Measurements from ENCODE around the gene PCDHGA6. TPM values are rescaled to one million over a fixed set of nuclear protein-coding genes. Genes with fewer than 3 reads are reported as not detected.

PCDHGA6 gene
- total RNA-seq, 1 experiment from 2014 or later, result 0.07 TPM

GRCh38 chr5:141399555-141400258, 26.0 kb downstream of the PCDHGA6 start:
- H3K27me3 ChIP-seq (ENCODE audit: insufficient read depth, low read length), result no peaks in the 10 kb centered on the region
- no peaks in the 10 kb centered on the region for H3K36me3 ChIP-seq (ENCODE audit: control insufficient read depth in 1 of 2, insufficient read depth in 2 of 2, low read length in 2 of 2)
- intact Hi-C loops (cut with micrococcal nuclease), result no loop called here
- H3K4me3 ChIP-seq (replicated peaks in 1 of 2; ENCODE audit: low read depth in 1 of 2, low read length in 2 of 2), result no peak overlapping the region
- CTCF ChIA-PET, result no interaction called here
- no peak for DNase-seq (ENCODE audit: low read depth, low spot score)
- no peaks in the 10 kb centered on the region for H4K20me1 ChIP-seq (ENCODE audit: insufficient read depth)
- no TSS peak for BruUV-seq (replicated peaks)
- TF ChIP-seq TCF7L2 (IDR thresholded peaks at IDR 0.05; ENCODE audit: borderline replicate concordance, extremely low read depth, insufficient read depth, insufficient read length) (no peak), ATF3 (IDR thresholded peaks at IDR 0.05) (no peak), EZH2phosphoT487 (IDR thresholded peaks at IDR 0.05; ENCODE audit: borderline replicate concordance) (no peak), EZH2 (IDR thresholded peaks at IDR 0.05) (no peak), RAD21 (IDR thresholded peaks at IDR 0.05; ENCODE audit: low read depth) (no peak), CTCF (IDR thresholded peaks at IDR 0.05 in 2 of 3, conservative IDR thresholded peaks at IDR 0.05 in 1 of 3; ENCODE audit: borderline replicate concordance in 1 of 3, insufficient read depth in 1 of 3, low read depth in 2 of 3, low read length in 2 of 3) (no peak), ELF1 (IDR thresholded peaks at IDR 0.05; ENCODE audit: borderline replicate concordance, low read depth) (no peak), ZNF274 (IDR thresholded peaks at IDR 0.05; ENCODE audit: low read depth, low read length) (no peak), REST (IDR thresholded peaks at IDR 0.05; ENCODE audit: low read depth) (no peak), CBX3 (IDR thresholded peaks at IDR 0.05; ENCODE audit: low read depth) (no peak), ZBTB33 (IDR thresholded peaks at IDR 0.05; ENCODE audit: extremely low read depth, insufficient replicate concordance, low read length) (no peak), YY1 (IDR thresholded peaks at IDR 0.05; ENCODE audit: extremely low read depth, insufficient replicate concordance, low read depth, low read length) (no peak), JUND (IDR thresholded peaks at IDR 0.05) (no peak), ZFX (IDR thresholded peaks at IDR 0.05) (no peak), SRF (IDR thresholded peaks at IDR 0.05; ENCODE audit: low read depth) (no peak), SIN3A (IDR thresholded peaks at IDR 0.05; ENCODE audit: low read depth) (no peak), CEBPB (IDR thresholded peaks at IDR 0.05; ENCODE audit: low read depth) (no peak), SP1 (IDR thresholded peaks at IDR 0.05; ENCODE audit: low read depth) (no peak), POLR2AphosphoS5 (IDR thresholded peaks at IDR 0.05; ENCODE audit: low read depth, low read length) (no peak)
- no peaks in the 10 kb centered on the region; a peak in 1 of 4 replicates for H3K9me3 ChIP-seq (ENCODE audit: control insufficient read depth in 1 of 2, insufficient read depth in 1 of 2, low read depth in 1 of 2, low read length in 2 of 2)
- no peak overlapping the region for H3K9ac ChIP-seq (ENCODE audit: low read length)
- RAD21 ChIA-PET (ENCODE audit: low non-redundant PET in 1 of 2, low total read pairs in 2 of 2, uncharacterized antibody in 2 of 2, unreplicated experiment in 2 of 2), result no interaction called here
- no peak overlapping the region for H2AFZ ChIP-seq (ENCODE audit: low read depth, low read length, poor library complexity, severe bottlenecking)
- H3K4me2 ChIP-seq (ENCODE audit: low read length), result no peak overlapping the region
- no peaks in the 10 kb centered on the region for H3K9me2 ChIP-seq (ENCODE audit: insufficient read depth)
- H3K79me2 ChIP-seq (ENCODE audit: insufficient read depth, low read length), result no peaks in the 10 kb centered on the region
- no peaks in the 10 kb centered on the region for H3K4me1 ChIP-seq (ENCODE audit: control insufficient read depth in 1 of 2, insufficient read depth in 2 of 2, low read length in 2 of 2)
- POLR2A ChIA-PET, result no interaction called here
- no peak overlapping the region for H3K27ac ChIP-seq (ENCODE audit: low read depth, low read length)
- ATAC-seq, result no peak
